G401 (cell line): ENCODE data around the gene IZUMO2. TPM values are rescaled to one million over a fixed set of nuclear protein-coding genes. Genes with fewer than 3 reads are reported as not detected.
"Not testable (repeated sequence)": the region's sequence is repeated elsewhere in the genome, so short reads cannot be mapped to it uniquely, and the experiment has no call there.

Experiments used
- DNase-seq: peaks from one replicate; pipeline ENCODE4 v3.0.0-alpha.2; 2015; ENCODE audit warnings: low spot score
- in situ Hi-C: cut with HindIII; loops from 2 replicates; pipeline ENCODE4 v1.10.0; 2016; ENCODE audit warnings: low sequenced_read_pairs, mixed read lengths
- total RNA-seq: library from RNA; depleted of rRNA; stranded (reverse); fragments of >200 nt; shearing (Covaris generic); gene quantifications from 2 replicates; pipeline ENCODE4 v1.2.3, GENCODE V29; 2014; rRNA removed

Gene IZUMO2
- total RNA-seq, 1 experiment from 2014 or later = not detected

GRCh38 chr19:50147462-50148423 lies 15.3 kb downstream of the IZUMO2 start:
- in situ Hi-C loops = no loop called here
- peak; percentile 98 for DNase-seq

GRCh38 chr19:50141921-50142320 lies 21.2 kb downstream of the IZUMO2 start:
- DNase-seq, in situ Hi-C loops: not testable (repeated sequence)

GRCh38 chr19:50140118-50140845 lies 22.8 kb downstream of the IZUMO2 start:
- in situ Hi-C loops, DNase-seq: not testable (repeated sequence)

GRCh38 chr19:50136603-50137365 lies 26.3 kb downstream of the IZUMO2 start:
- in situ Hi-C loops, DNase-seq: not testable (repeated sequence)

- in situ Hi-C loops, DNase-seq: not testable (repeated sequence)
These were observed 27.1 kb downstream of the IZUMO2 start for GRCh38 chr19:50135856-50136602.

- in situ Hi-C loops, DNase-seq: not testable (repeated sequence)
These were observed 28.0 kb downstream of the IZUMO2 start for GRCh38 chr19:50134777-50135719.

- DNase-seq, in situ Hi-C loops: not testable (repeated sequence)
These were observed 29.3 kb downstream of the IZUMO2 start for GRCh38 chr19:50133518-50134492.

GRCh38 chr19:50104012-50104411 lies 59.1 kb downstream of the IZUMO2 start:
- in situ Hi-C loops = not testable (repeated sequence)

GRCh38 chr19:50103405-50103804 lies 59.7 kb downstream of the IZUMO2 start:
- DNase-seq, in situ Hi-C loops: not testable (repeated sequence)

More at GRCh38 chr19:50104012-50104411, 59.1 kb downstream of the IZUMO2 start:
- not testable (repeated sequence) for DNase-seq

Other genes starting within 250 kb of the IZUMO2 start
- 9.4 and 12.4 TPM in 2 replicates for gene ATF5, start 234.1 kb downstream of the IZUMO2 start, total RNA-seq
- gene NUP62, start 233.8 kb downstream of the IZUMO2 start, total RNA-seq = 79.9 and 86.1 TPM in 2 replicates
- not detected in 2 replicates for gene SIGLEC11, start 202.1 kb downstream of the IZUMO2 start, total RNA-seq
- gene VRK3, start 137.9 kb downstream of the IZUMO2 start, total RNA-seq = 26.0 and 28.6 TPM in 2 replicates
- gene ZNF473, start 137.3 kb downstream of the IZUMO2 start, total RNA-seq = 15.5 and 42.5 TPM in 2 replicates
- gene MYH14, start 40.3 kb upstream of the IZUMO2 start, total RNA-seq = 8.8 and 10.3 TPM in 2 replicates
- 3.4 and 4.3 TPM in 2 replicates for gene KCNC3, start 166.1 kb upstream of the IZUMO2 start, total RNA-seq
- 0.24 TPM in 1 of 2 replicates, not detected in the other for gene NAPSA, start 202.4 kb upstream of the IZUMO2 start, total RNA-seq
- 33.0 and 41.4 TPM in 2 replicates for gene NR1H2, start 213.2 kb upstream of the IZUMO2 start, total RNA-seq
- 151 and 176 TPM in 2 replicates for gene POLD1, start 221.1 kb upstream of the IZUMO2 start, total RNA-seq